GM18858 (cell line): ENCODE measurements around the gene TMEM39A.

Experiments used
- ATAC-seq: cut with Tn5 transposase; IDR thresholded peaks from one replicate; pipeline ENCODE4 v1.9.1; 2021; ENCODE audit not compliant: unreplicated experiment

Gene TMEM39A, protein sequence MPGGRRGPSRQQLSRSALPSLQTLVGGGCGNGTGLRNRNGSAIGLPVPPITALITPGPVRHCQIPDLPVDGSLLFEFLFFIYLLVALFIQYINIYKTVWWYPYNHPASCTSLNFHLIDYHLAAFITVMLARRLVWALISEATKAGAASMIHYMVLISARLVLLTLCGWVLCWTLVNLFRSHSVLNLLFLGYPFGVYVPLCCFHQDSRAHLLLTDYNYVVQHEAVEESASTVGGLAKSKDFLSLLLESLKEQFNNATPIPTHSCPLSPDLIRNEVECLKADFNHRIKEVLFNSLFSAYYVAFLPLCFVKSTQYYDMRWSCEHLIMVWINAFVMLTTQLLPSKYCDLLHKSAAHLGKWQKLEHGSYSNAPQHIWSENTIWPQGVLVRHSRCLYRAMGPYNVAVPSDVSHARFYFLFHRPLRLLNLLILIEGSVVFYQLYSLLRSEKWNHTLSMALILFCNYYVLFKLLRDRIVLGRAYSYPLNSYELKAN

GRCh38 chr3:119463171-119464169 lies at the start of gene TMEM39A:
Gene TMEM39A, minus strand, starts transcription at chr3:119463615. Its CDS starts 1,541 bp downstream, at chr3:119462074.
- peak; percentile 92 for ATAC-seq

DNA sequence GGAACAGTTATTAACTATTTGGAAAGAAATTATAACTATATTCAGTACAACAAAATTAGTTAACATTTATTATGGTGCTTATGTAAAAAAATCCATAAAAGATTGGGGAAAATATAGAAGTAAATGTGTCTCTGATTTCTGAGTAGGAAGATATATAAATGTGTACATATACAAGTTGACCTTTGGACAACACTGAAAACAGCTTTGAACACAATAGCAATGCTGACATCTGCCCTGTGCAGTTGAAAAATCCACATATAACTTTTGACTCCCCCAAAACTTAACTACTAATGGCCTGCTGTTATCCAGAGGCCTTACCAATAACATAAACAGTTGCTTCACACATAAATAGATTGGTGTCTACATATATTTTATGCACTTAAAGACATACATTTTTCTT lies 47.3 kb upstream of the TMEM39A start:
- no peak for ATAC-seq

GRCh38 chr3:119508172-119508845 lies 44.9 kb upstream of the TMEM39A start:
- peak; percentile 75 for ATAC-seq

- no peak for ATAC-seq
These were observed 44.0 kb upstream of the TMEM39A start for GRCh38 chr3:119507404-119507803.

DNA sequence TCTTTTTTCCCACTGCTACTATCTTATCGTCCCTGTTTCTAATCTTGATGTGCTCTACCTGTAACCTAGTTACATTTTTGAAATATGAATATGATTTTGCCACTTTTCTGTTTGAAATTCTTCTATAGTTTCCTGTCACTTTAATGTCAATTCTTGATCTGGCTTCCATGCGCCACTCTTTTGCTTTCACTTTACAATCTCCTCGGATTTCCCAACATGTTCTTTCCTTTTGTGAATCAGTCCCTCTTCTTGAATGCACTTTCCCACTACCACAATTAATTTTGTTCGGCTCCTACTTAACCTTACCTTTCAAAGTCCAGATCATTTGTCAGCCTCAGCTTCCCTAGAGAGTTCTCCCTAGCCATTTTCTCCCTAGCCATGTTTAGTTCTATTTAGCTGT lies 43.2 kb upstream of the TMEM39A start:
- no peak for ATAC-seq

GRCh38 chr3:119500901-119501300 lies 37.5 kb upstream of the TMEM39A start:
- ATAC-seq = no peak

DNA sequence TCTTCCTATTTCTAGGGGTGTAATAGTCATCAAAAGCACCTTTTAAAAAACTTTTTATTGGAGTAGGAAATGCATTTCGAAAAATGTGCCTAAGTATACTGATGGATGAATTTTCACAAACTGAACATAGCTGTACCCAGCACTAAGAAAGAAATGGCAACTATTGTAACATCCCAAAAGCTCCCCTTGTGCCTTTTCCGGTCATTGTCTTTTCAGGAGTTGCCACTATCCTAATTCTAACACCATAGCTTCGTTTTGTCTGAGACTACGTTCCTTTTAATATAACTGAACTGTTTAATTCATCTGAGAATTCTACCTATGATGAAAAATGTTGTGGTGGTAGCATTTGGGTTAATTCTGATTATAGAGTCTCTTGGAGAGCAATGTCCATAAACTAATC lies 36.9 kb upstream of the TMEM39A start:
- ATAC-seq = no peak

- ATAC-seq = peak; percentile 96
These were observed 35.0 kb upstream of the TMEM39A start, which contains the start of gene TIMMDC1 for GRCh38 chr3:119498186-119499011. Gene TIMMDC1, plus strand, starts transcription at chr3:119498547. Its CDS starts 187 bp downstream, at chr3:119498734.

- no peak for ATAC-seq
These were observed 34.4 kb upstream of the TMEM39A start for GRCh38 chr3:119497820-119498185.

- ATAC-seq = no peak
These were observed 31.2 kb upstream of the TMEM39A start for GRCh38 chr3:119494597-119494996.

GRCh38 chr3:119492810-119493209 lies 29.4 kb upstream of the TMEM39A start:
- no peak for ATAC-seq

DNA sequence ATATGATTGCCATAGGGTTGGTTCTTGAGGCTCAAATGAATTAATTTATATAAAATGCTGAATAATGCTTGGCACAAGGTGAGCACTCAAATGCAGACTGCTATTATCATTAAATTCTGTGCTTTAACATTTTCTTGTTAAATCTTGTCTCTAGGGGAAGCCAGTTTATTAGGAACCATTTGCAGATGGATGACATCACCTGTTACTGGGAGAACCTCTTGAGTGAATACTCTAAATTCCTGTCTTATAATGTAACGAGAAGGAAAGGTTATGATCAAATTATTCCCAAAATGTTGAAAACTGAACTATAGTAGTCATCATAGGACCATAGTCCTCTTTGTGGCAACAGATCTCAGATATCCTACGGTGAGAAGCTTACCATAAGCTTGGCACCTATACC lies 28.7 kb upstream of the TMEM39A start:
- no peak for ATAC-seq

- no peak for ATAC-seq
These were observed 26.7 kb upstream of the TMEM39A start for GRCh38 chr3:119490153-119490552.

DNA sequence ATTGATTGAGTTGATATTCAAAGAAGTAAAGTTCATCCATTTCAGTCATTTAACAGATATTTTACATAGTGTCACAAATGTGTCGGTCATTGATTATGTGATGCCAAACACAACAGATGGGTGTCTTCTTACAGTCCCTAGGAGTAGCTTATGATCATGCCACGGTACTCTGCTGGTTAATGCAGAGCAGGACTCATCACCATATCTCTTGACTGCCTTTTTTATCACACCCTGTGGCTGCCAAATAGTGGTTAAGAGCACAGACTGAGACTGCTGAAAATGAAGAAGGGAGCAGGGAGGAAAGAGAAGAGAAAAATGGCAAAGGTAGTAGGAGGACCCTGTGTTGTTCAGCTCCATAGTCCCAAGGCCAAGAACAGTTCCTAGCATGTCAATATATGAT lies 22.1 kb upstream of the TMEM39A start:
- ATAC-seq = no peak

GRCh38 chr3:119483101-119483500 lies 19.7 kb upstream of the TMEM39A start:
- no peak for ATAC-seq

GRCh38 chr3:119481079-119481478 lies 17.7 kb upstream of the TMEM39A start:
- no peak for ATAC-seq

DNA sequence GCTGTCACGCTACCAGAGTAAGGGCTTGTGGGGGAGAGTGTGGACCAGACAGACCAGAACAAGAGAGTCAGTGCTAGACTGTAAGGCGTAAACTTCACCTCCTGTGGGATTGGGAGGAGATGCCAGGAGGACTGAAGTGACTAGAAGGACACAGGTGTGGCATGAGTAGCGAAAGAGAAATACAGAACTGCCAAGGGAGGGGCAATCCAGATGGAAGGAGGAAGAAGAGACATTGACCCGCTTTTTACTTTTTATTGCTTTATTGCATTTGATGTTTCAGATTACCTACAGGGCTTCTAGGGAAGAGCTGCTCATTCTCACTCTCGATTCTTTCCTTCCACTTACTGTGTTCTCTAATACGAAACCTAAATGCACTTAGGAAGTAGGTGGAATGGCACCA lies 7.5 kb upstream of the TMEM39A start:
- ATAC-seq = no peak

- ATAC-seq = no peak
These were observed 6.2 kb upstream of the TMEM39A start for GRCh38 chr3:119469418-119470189.

GRCh38 chr3:119468041-119468440 lies 4.6 kb upstream of the TMEM39A start:
- no peak for ATAC-seq
